HepG2 (cell line): ENCODE results near the gene CNPY4. TPM values are rescaled to one million over a fixed set of nuclear protein-coding genes. Genes with fewer than 3 reads are reported as not detected.

Source experiments
- EEA1 ChIP-seq: sonication (generic); formaldehyde crosslinking; IDR thresholded peaks from 2 replicates; pipeline ENCODE4 v1.5.1; 2020; ENCODE audit warnings: mild to moderate bottlenecking, missing genetic modification reagents, borderline replicate concordance
- FOSL2 ChIP-seq: sonication (generic); formaldehyde crosslinking; IDR thresholded peaks from 2 replicates; pipeline ENCODE4 v1.4.0; 2020; ENCODE audit warnings: missing genetic modification reagents
- HNF4G ChIP-seq, 2 experiments: sonication (generic) in 1 of 2; formaldehyde crosslinking in 1 of 2; IDR thresholded peaks; 2 replicates each; pipeline versions ENCODE4 v1.4.0 to v1.6.1; 2011 to 2020; ENCODE audit warnings: borderline replicate concordance in 2 of 2, low read depth in 2 of 2, mild to moderate bottlenecking in 2 of 2, low read length in 1 of 2, missing genetic modification reagents in 1 of 2, moderate library complexity in 1 of 2
- HOXD1 ChIP-seq: sonication (generic); formaldehyde crosslinking; IDR thresholded peaks from 2 replicates; pipeline ENCODE4 v1.5.0; 2020; ENCODE audit warnings: missing genetic modification reagents
- IRF2 ChIP-seq: IDR thresholded peaks from 2 replicates; pipeline ENCODE4 v1.6.1; 2018; ENCODE audit warnings: missing genetic modification reagents, missing compliant biosample characterization
- KLF16 ChIP-seq, 2 experiments: sonication (generic) in 1 of 2; formaldehyde crosslinking in 1 of 2; IDR thresholded peaks; 2 replicates each; pipeline versions ENCODE4 v1.6.1 to v1.8.0; 2016 to 2023; ENCODE audit warnings: missing genetic modification reagents in 2 of 2, missing compliant biosample characterization in 1 of 2
- MAZ ChIP-seq, 2 experiments: sonication (generic) in 1 of 2; formaldehyde crosslinking in 1 of 2; IDR thresholded peaks; 2 replicates each; pipeline versions ENCODE4 v1.5.0 to v1.6.1; 2012 to 2020; ENCODE audit warnings: low read depth in 2 of 2, mild to moderate bottlenecking in 2 of 2, borderline replicate concordance in 1 of 2, improper control_type of control experiment in 1 of 2, low read length in 1 of 2, missing genetic modification reagents in 1 of 2, moderate library complexity in 1 of 2
- MXD4 ChIP-seq: IDR thresholded peaks from 2 replicates; pipeline ENCODE4 v1.6.1; 2016; ENCODE audit warnings: mild to moderate bottlenecking, missing biosample characterization, missing genetic modification reagents
- MYC ChIP-seq: sonication (generic); formaldehyde crosslinking; IDR thresholded peaks from 2 replicates; pipeline ENCODE4 v1.9.0; 2021; ENCODE audit warnings: missing genetic modification reagents, borderline replicate concordance
- TBL1XR1 ChIP-seq: fragments of 150-350 bp; IDR thresholded peaks from 2 replicates; pipeline ENCODE4 v1.6.1; 2014; ENCODE audit warnings: borderline replicate concordance, low read length; ENCODE audit not compliant: partially characterized antibody
- YY1 ChIP-seq: IDR thresholded peaks from 2 replicates; pipeline ENCODE4 v1.6.1; 2011; ENCODE audit warnings: low read length, low read depth, moderate library complexity, mild to moderate bottlenecking; ENCODE audit not compliant: insufficient read depth, insufficient replicate concordance
- ZBTB7B ChIP-seq: sonication (generic); formaldehyde crosslinking; IDR thresholded peaks from 2 replicates; pipeline ENCODE4 v1.4.0; 2020; ENCODE audit warnings: missing genetic modification reagents
- ZFP37 ChIP-seq: sonication (generic); formaldehyde crosslinking; IDR thresholded peaks from 2 replicates; pipeline ENCODE4 v1.4.0; 2020; ENCODE audit warnings: missing genetic modification reagents, borderline replicate concordance
- ZNF143 ChIP-seq: sonication (generic); formaldehyde crosslinking; IDR thresholded peaks from 2 replicates; pipeline ENCODE4 v1.4.0; 2020; ENCODE audit warnings: missing genetic modification reagents
- ZNF703 ChIP-seq: sonication (generic); formaldehyde crosslinking; IDR thresholded peaks from 2 replicates; pipeline ENCODE4 v1.5.1; 2020; ENCODE audit warnings: missing genetic modification reagents, mild to moderate bottlenecking, moderate library complexity, borderline replicate concordance
- ZZZ3 ChIP-seq: sonication (generic); formaldehyde crosslinking; IDR thresholded peaks from 2 replicates; pipeline ENCODE4 v1.4.0; 2020; ENCODE audit warnings: missing genetic modification reagents, mild to moderate bottlenecking, borderline replicate concordance
- polyA plus RNA-seq, 8 experiments: library from polyadenylated mRNA; depleted of rRNA in 3 of 8; stranded (reverse) in 7 of 8; unstranded in 1 of 8; fragments of >200 nt; fragmentation: Illumina TruSeq in 4 of 8; extraction: Trizol in 4 of 8; gene quantifications; 2 replicates each; pipeline versions ENCODE4 v1.2.1 to v1.2.3, GENCODE V29; 2011 to 2016; ENCODE audit warnings: low read depth in 4 of 8, missing spikeins in 1 of 8, mixed read lengths in 1 of 8; ENCODE audit not compliant: insufficient read depth in 1 of 8
- total RNA-seq, 5 experiments: library from RNA; depleted of rRNA; stranded (reverse); fragments of >200 nt; fragmentation: Illumina TruSeq; extraction: Trizol; gene quantifications; 2 replicates each; pipeline ENCODE4 v1.2.3, GENCODE V29; 2016; ENCODE audit warnings: low read depth in 1 of 5
- TF ChIP-seq, protein P1 (sequence below): sonication (generic); formaldehyde crosslinking; IDR thresholded peaks from 2 replicates; pipeline ENCODE4 v1.8.1; 2023; ENCODE audit warnings: mild to moderate bottlenecking, missing genetic modification reagents
- TF ChIP-seq, protein P2 (sequence below): IDR thresholded peaks from 2 replicates; pipeline ENCODE4 v1.6.1; 2016; ENCODE audit warnings: missing genetic modification reagents, missing compliant biosample characterization
- TF ChIP-seq, protein P3 (sequence below): sonication (generic); formaldehyde crosslinking; IDR thresholded peaks from 2 replicates; pipeline ENCODE4 v1.4.0; 2020; ENCODE audit warnings: missing genetic modification reagents
- TF ChIP-seq, protein P4 (sequence below): sonication (generic); formaldehyde crosslinking; IDR thresholded peaks from 2 replicates; pipeline ENCODE4 v1.4.0; 2020; ENCODE audit warnings: missing genetic modification reagents
- TF ChIP-seq, protein P5 (sequence below): sonication (generic); formaldehyde crosslinking; IDR thresholded peaks from 2 replicates; pipeline ENCODE4 v1.4.0; 2020; ENCODE audit warnings: mild to moderate bottlenecking, missing genetic modification reagents

Gene CNPY4
- total and polyA plus RNA-seq, 2 of the 13 experiments (the other 11 are each of a cell fraction or from before 2014, with no cell fraction given): 6.2 to 12.7 TPM

DNA sequence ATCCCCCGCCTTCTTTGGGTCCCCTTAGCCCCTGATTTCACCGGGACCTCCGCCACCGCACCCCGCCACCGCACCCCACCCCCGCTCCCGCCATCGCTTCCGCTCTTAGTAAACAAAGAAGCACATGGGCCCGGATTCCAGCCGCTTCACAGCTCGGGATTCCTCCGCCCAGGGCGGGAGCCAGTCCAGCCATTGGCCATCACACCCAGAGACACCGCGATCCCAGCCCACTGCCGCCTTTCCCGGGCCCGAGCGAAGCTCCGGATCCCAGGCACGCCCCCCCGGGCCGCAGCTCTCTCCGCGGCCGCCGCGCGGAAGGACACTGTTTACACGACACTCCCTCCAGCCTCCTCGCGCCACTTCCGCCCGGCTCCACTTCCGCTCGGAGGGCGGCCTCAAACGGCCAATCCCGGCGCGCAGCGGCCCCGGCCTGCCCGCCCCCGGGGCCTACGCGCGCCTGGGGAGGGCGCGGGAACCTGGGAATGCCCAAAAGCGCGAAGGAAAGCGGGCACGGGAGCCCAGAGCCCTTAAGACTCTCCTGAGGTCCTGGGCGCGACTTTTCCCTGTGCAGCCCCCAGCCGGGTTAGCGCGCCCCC, 18.9 kb upstream of the CNPY4 start (continued):
- TF ChIP-seq, protein P1, sequence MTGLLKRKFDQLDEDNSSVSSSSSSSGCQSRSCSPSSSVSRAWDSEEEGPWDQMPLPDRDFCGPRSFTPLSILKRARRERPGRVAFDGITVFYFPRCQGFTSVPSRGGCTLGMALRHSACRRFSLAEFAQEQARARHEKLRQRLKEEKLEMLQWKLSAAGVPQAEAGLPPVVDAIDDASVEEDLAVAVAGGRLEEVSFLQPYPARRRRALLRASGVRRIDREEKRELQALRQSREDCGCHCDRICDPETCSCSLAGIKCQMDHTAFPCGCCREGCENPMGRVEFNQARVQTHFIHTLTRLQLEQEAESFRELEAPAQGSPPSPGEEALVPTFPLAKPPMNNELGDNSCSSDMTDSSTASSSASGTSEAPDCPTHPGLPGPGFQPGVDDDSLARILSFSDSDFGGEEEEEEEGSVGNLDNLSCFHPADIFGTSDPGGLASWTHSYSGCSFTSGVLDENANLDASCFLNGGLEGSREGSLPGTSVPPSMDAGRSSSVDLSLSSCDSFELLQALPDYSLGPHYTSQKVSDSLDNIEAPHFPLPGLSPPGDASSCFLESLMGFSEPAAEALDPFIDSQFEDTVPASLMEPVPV: peak; percentile 40
- TF ChIP-seq IRF2 (peak; percentile 72), HOXD1 (CRISPR knock-in tag) (peak; percentile 71), ZZZ3 (CRISPR knock-in tag) (peak; percentile 87; the same call in 1 of the 2 replicates), EEA1 (CRISPR knock-in tag) (peak; percentile 60; the same call in 1 of the 2 replicates), MAZ (IDR thresholded peaks at IDR 0.05; ENCODE audit: borderline replicate concordance, low read depth, low read length) (peak; percentile 84; the same call in 1 of the 2 replicates), MAZ (CRISPR knock-in tag; IDR thresholded peaks at IDR 0.05; ENCODE audit: low read depth) (peak; percentile 92), ZNF703 (CRISPR knock-in tag) (0 out of 2 replicates have a peak, but pooled peaks have one; percentile 39), TBL1XR1 (peak; percentile 31), MYC (CRISPR knock-in tag) (peak; percentile 97), HNF4G (IDR thresholded peaks at IDR 0.05; ENCODE audit: borderline replicate concordance, low read depth, low read length) (no peak), HNF4G (CRISPR knock-in tag; IDR thresholded peaks at IDR 0.05; ENCODE audit: borderline replicate concordance, low read depth) (0 out of 2 replicates have a peak, but pooled peaks have one; percentile 28), ZFP37 (CRISPR knock-in tag) (peak; percentile 68; the same call in 1 of the 2 replicates), ZNF143 (CRISPR knock-in tag) (peak; percentile 48; the same call in 1 of the 2 replicates), ZBTB7B (CRISPR knock-in tag) (0 out of 2 replicates have a peak, but pooled peaks have one; percentile 39), YY1 (peak; percentile 78), FOSL2 (CRISPR knock-in tag) (peak; percentile 53), KLF16 (CRISPR knock-in tag; IDR thresholded peaks at IDR 0.05) (peak; percentile 84 to 97), MXD4 (CRISPR knock-in tag) (peak; percentile 84; the same call in 1 of the 2 replicates)
- TF ChIP-seq, protein P2, sequence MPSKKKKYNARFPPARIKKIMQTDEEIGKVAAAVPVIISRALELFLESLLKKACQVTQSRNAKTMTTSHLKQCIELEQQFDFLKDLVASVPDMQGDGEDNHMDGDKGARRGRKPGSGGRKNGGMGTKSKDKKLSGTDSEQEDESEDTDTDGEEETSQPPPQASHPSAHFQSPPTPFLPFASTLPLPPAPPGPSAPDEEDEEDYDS: no peak
- TF ChIP-seq, protein P3, sequence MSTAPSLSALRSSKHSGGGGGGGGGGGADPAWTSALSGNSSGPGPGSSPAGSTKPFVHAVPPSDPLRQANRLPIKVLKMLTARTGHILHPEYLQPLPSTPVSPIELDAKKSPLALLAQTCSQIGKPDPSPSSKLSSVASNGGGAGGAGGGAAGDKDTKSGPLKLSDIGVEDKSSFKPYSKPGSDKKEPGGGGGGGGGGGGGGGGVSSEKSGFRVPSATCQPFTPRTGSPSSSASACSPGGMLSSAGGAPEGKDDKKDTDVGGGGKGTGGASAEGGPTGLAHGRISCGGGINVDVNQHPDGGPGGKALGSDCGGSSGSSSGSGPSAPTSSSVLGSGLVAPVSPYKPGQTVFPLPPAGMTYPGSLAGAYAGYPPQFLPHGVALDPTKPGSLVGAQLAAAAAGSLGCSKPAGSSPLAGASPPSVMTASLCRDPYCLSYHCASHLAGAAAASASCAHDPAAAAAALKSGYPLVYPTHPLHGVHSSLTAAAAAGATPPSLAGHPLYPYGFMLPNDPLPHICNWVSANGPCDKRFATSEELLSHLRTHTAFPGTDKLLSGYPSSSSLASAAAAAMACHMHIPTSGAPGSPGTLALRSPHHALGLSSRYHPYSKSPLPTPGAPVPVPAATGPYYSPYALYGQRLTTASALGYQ (CRISPR knock-in tag): peak; percentile 58; the same call in 1 of the 2 replicates
- TF ChIP-seq, protein P4, sequence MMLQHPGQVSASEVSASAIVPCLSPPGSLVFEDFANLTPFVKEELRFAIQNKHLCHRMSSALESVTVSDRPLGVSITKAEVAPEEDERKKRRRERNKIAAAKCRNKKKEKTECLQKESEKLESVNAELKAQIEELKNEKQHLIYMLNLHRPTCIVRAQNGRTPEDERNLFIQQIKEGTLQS (CRISPR knock-in tag): peak; percentile 54; the same call in 1 of the 2 replicates
- TF ChIP-seq, protein P5, sequence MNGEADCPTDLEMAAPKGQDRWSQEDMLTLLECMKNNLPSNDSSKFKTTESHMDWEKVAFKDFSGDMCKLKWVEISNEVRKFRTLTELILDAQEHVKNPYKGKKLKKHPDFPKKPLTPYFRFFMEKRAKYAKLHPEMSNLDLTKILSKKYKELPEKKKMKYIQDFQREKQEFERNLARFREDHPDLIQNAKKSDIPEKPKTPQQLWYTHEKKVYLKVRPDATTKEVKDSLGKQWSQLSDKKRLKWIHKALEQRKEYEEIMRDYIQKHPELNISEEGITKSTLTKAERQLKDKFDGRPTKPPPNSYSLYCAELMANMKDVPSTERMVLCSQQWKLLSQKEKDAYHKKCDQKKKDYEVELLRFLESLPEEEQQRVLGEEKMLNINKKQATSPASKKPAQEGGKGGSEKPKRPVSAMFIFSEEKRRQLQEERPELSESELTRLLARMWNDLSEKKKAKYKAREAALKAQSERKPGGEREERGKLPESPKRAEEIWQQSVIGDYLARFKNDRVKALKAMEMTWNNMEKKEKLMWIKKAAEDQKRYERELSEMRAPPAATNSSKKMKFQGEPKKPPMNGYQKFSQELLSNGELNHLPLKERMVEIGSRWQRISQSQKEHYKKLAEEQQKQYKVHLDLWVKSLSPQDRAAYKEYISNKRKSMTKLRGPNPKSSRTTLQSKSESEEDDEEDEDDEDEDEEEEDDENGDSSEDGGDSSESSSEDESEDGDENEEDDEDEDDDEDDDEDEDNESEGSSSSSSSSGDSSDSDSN (CRISPR knock-in tag): peak; percentile 99
